ENCODE measurements around the gene NAT16.

Gene NAT16

GRCh38 chr7:101162551-101163278 lies 17.4 kb downstream of the NAT16 start:
- Histone ChIP-seq H3K27me3 (ENCODE audit: insufficient read depth, poor library complexity, severe bottlenecking) (peaks cover 29% of the 10 kb centered on the region), H3K27ac (replicated peaks) (no peak overlapping the region), H3K4me3 (replicated peaks; ENCODE audit: insufficient read depth, low read length) (peak overlapping the region; percentile 32)
- TF ChIP-seq GABPA (IDR thresholded peaks at IDR 0.05; ENCODE audit: low read depth) (no peak), SPI1 (IDR thresholded peaks at IDR 0.05; ENCODE audit: borderline replicate concordance, low read depth) (no peak), CTCF (IDR thresholded peaks at IDR 0.05; ENCODE audit: insufficient read depth, low read length) (no peak)
- DNase-seq (ENCODE audit: low read depth in 1 of 2, low spot score in 1 of 2): peak in 1 of 2 experiments; percentile 50

GRCh38 chr7:101161692-101162471 lies 18.2 kb downstream of the NAT16 start:
- no peak for DNase-seq (ENCODE audit: low read depth in 1 of 2, low spot score in 1 of 2)

GRCh38 chr7:101160910-101161309 lies 19.2 kb downstream of the NAT16 start:
- no peak for DNase-seq (ENCODE audit: low read depth in 1 of 2, low spot score in 1 of 2)
- Histone ChIP-seq H3K27me3 (ENCODE audit: insufficient read depth, poor library complexity, severe bottlenecking) (peaks cover 20% of the 10 kb centered on the region), H3K27ac (replicated peaks) (no peak overlapping the region), H3K4me3 (replicated peaks; ENCODE audit: insufficient read depth, low read length) (no peak overlapping the region)
- TF ChIP-seq GABPA (IDR thresholded peaks at IDR 0.05; ENCODE audit: low read depth) (no peak), REST (IDR thresholded peaks at IDR 0.05; ENCODE audit: insufficient replicate concordance, low read depth) (no peak), CTCF (IDR thresholded peaks at IDR 0.05; ENCODE audit: insufficient read depth, low read length) (no peak), POLR2AphosphoS5 (IDR thresholded peaks at IDR 0.05; ENCODE audit: low read depth) (no peak), SPI1 (IDR thresholded peaks at IDR 0.05; ENCODE audit: borderline replicate concordance, low read depth) (no peak)

More at GRCh38 chr7:101161692-101162471, 18.2 kb downstream of the NAT16 start:
- TF ChIP-seq REST (IDR thresholded peaks at IDR 0.05; ENCODE audit: insufficient replicate concordance, low read depth): no peak
- TF ChIP-seq SPI1 (IDR thresholded peaks at IDR 0.05; ENCODE audit: borderline replicate concordance, low read depth): no peak
- TF ChIP-seq CTCF (IDR thresholded peaks at IDR 0.05; ENCODE audit: insufficient read depth, low read length): no peak
- no peak for TF ChIP-seq GABPA (IDR thresholded peaks at IDR 0.05; ENCODE audit: low read depth)
- no peak for TF ChIP-seq POLR2AphosphoS5 (IDR thresholded peaks at IDR 0.05; ENCODE audit: low read depth)
- H3K27me3 ChIP-seq (ENCODE audit: insufficient read depth, poor library complexity, severe bottlenecking): peaks cover 23% of the 10 kb centered on the region
- no peak overlapping the region for H3K4me3 ChIP-seq (replicated peaks; ENCODE audit: insufficient read depth, low read length)
- H3K27ac ChIP-seq (replicated peaks): no peak overlapping the region
